Neutrophil (primary cell): ENCODE data around the gene ZNF620.
"Not testable (repeated sequence)": the region's sequence is repeated elsewhere in the genome, so short reads cannot be mapped to it uniquely, and the experiment has no call there.

Experiments used
- H3K27ac ChIP-seq: fragments of 200-600 bp; sonication (generic); 2 replicates; pipeline ENCODE4 v1.5.1; 2016; ENCODE audit warnings: mild to moderate bottlenecking, moderate library complexity
- H3K27me3 ChIP-seq: fragments of 200-600 bp; sonication (generic); 2 replicates; pipeline ENCODE4 v1.6.0; 2016; ENCODE audit warnings: mild to moderate bottlenecking
- H3K36me3 ChIP-seq: fragments of 200-600 bp; sonication (generic); 2 replicates; pipeline ENCODE4 v1.5.1; 2017
- H3K4me1 ChIP-seq, 2 experiments: fragments of 200-600 bp in 1 of 2; sonication (generic) in 1 of 2; 1 replicate in 1 of 2; 2 replicates in 1 of 2; pipeline versions ENCODE4 v1.5.1 to v1.6.1; 2013 to 2016; ENCODE audit warnings: low read depth in 1 of 2, low read length in 1 of 2, mild to moderate bottlenecking in 1 of 2, moderate library complexity in 1 of 2; ENCODE audit not compliant: control insufficient read depth in 1 of 2, insufficient read depth in 1 of 2
- H3K4me3 ChIP-seq, 2 experiments: fragments of 200-600 bp in 1 of 2; sonication (generic) in 1 of 2; 1 replicate in 1 of 2; 2 replicates in 1 of 2; pipeline ENCODE4 v1.5.1; 2013 to 2016; ENCODE audit warnings: low read depth in 1 of 2, low read length in 1 of 2, mild to moderate bottlenecking in 1 of 2, moderate library complexity in 1 of 2
- H3K9me3 ChIP-seq: fragments of 200-600 bp; sonication (generic); 2 replicates; pipeline ENCODE4 v1.5.1; 2016
- CTCF ChIP-seq: fragments of 200-600 bp; sonication (generic); IDR thresholded peaks from 2 replicates; pipeline ENCODE4 v1.5.1; 2016; ENCODE audit warnings: antibody characterized with exemption

ZNF620 gene

GRCh38 chr3:40461161-40461560, 44.7 kb upstream of the ZNF620 start:
- Histone ChIP-seq H3K27me3 (no peaks in the 10 kb centered on the region), H3K27ac (no peak overlapping the region), H3K4me3 (no peak overlapping the region), H3K36me3 (peaks cover 61% of the 10 kb centered on the region), H3K9me3 (no peaks in the 10 kb centered on the region), H3K4me1 (peaks cover 17 to 21% of the 10 kb centered on the region in 2 experiments)
- no peak for TF ChIP-seq CTCF

- H3K27ac ChIP-seq, H3K4me3 ChIP-seq, H3K4me1 ChIP-seq, H3K9me3 ChIP-seq, H3K27me3 ChIP-seq: not testable (repeated sequence)
- peaks cover 61% of the 10 kb centered on the region for H3K36me3 ChIP-seq
Observed at GRCh38 chr3:40462838-40463237, 43.0 kb upstream of the ZNF620 start.

DNA sequence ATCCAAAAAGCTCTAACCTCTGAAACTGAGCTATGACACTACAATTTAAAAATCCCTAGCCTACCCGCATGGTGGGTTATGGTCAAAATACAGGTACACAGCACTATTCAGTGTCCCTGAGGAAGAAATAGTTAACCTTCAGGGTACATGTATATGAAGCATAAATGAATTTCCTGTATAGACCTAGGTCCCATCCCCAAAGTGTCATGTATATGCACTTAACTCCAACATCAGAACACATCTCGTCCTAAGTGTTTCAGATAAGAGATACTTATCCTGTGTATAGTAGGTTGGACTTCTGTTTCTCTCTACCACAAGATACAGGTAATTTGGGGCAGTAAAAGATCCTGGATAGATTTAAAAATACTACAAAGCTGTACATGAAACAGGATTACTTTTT, 42.3 kb upstream of the ZNF620 start:
- Histone ChIP-seq H3K9me3 (no peaks in the 10 kb centered on the region), H3K27ac (no peak overlapping the region), H3K4me3 (no peak overlapping the region), H3K27me3 (no peaks in the 10 kb centered on the region), H3K36me3 (peaks cover 58% of the 10 kb centered on the region), H3K4me1 (no peaks in the 10 kb centered on the region)
- TF ChIP-seq CTCF = no peak

DNA sequence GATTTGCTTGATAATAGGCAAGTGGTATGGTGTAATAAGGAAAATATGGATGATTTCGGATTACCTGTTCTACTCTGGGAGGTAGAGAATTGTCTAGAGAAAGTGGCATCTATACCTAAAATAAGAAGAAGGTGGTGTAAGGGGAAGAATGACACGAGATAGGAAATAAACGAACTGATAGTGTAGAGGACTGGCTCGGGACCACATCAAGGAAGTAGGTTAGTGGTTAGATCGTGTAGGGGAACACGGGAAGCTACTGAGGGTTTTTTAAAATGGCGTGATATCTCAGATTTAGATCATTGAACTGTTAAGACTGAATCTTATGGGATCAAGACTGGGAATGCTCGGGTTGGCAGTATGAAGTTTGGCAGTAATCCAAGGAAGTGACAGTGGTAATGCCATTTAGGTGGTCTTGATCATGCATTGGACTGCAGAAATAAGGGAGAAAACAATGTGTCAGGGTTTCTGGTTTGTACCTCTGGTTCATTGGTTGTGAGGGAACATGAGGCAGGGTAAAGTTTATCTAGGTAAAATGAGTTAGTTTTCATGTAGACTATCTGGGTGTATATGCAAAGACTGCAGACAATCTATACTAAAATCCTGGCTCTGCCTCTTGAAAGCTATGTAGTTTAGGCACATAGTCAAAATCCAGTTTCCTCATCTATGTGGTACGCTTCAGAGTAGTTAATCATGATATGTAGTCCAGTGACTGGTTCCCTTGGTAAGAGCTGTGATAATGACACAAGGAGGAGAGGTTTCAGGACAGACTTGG, 41.3 kb upstream of the ZNF620 start:
- TF ChIP-seq CTCF = no peak
- no peaks in the 10 kb centered on the region for H3K4me1 ChIP-seq
- H3K27ac ChIP-seq = no peak overlapping the region
- peaks cover 49% of the 10 kb centered on the region for H3K36me3 ChIP-seq
- no peaks in the 10 kb centered on the region for H3K27me3 ChIP-seq
- no peak overlapping the region for H3K4me3 ChIP-seq
- H3K9me3 ChIP-seq = no peaks in the 10 kb centered on the region

DNA sequence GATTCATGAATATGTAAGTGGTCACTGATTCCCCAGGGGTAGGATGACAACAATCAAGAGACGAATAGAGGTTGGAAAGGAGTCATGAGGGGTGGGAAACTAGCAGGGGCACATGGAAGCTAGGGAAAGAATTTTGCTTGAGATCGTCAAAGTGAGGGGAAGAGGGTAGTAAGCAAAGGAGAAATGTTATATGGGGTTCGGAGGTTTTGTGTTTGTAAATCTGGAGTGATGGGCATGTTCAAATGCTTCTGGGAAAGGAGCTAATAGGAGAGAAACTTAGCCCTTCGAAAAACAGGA, 40.8 kb upstream of the ZNF620 start:
- TF ChIP-seq CTCF = no peak
- Histone ChIP-seq H3K4me3 (no peak overlapping the region), H3K9me3 (no peaks in the 10 kb centered on the region), H3K36me3 (peaks cover 46% of the 10 kb centered on the region), H3K27ac (no peak overlapping the region), H3K27me3 (no peaks in the 10 kb centered on the region), H3K4me1 (no peaks in the 10 kb centered on the region)

DNA sequence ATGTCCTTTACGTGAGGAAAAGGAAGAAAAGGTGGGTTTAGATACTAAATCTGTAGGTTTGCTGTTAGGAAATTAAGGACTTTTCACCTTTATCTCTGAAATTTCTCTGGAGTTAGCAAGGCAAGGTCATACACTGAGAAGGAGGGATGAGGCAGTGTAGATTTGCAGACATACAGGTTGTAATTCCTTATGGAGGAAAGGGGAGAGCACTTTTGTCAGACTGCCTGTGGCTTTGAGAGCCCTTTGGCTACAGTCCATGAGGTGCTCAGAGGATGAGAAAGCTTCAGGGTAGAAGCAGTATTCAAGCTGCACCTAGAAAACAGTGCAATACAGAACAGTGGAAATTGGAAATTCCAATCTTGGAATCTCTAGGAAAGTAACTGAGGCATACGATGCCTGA, 40.4 kb upstream of the ZNF620 start:
- H3K27ac ChIP-seq = no peak overlapping the region

More for the DNA sequence above, 40.4 kb upstream of the ZNF620 start:
- H3K27me3 ChIP-seq = no peaks in the 10 kb centered on the region
- H3K4me3 ChIP-seq = no peak overlapping the region
- H3K4me1 ChIP-seq = no peaks in the 10 kb centered on the region
- TF ChIP-seq CTCF = no peak
- peaks cover 44% of the 10 kb centered on the region for H3K36me3 ChIP-seq
- H3K9me3 ChIP-seq = no peaks in the 10 kb centered on the region
